ENCODE measurements around the gene PRSS21. TPM values are rescaled to one million over a fixed set of nuclear protein-coding genes. Genes with fewer than 3 reads are reported as not detected.

The PRSS21 gene, protein sequence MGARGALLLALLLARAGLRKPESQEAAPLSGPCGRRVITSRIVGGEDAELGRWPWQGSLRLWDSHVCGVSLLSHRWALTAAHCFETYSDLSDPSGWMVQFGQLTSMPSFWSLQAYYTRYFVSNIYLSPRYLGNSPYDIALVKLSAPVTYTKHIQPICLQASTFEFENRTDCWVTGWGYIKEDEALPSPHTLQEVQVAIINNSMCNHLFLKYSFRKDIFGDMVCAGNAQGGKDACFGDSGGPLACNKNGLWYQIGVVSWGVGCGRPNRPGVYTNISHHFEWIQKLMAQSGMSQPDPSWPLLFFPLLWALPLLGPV
- total RNA-seq (2014; rRNA removed; shearing (Covaris generic); ENCODE audit: low replicate concordance): not detected in 2 replicates

DNA sequence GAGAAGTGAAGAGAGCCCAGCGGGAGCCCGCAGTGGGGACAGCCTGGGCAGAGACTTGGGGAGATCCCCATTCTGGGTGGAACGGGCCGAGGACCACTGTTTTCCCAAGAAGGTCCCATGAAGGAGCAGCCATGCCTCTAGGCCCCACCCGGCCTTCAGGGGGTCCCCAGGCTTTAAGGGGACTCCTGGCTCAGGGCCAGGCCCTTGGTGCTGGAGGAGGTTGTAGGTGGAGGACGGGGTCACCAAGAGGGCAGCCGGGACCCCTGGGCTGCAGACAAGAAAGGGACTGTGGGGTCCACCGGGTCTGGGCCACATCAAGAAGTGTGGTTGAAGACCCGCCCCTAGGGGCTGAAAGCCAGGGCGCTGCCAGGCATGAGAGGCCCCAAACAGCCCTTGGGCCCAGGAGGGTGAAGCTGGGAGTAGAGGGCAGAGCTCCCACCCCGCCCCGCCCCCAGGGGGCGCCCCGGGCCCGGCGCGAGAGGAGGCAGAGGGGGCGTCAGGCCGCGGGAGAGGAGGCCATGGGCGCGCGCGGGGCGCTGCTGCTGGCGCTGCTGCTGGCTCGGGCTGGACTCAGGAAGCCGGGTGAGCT lies at the start of gene PRSS21:
Gene PRSS21 (plus strand): TSS at position 487 of the 589 bp plus-strand sequence. CDS start 32 bp downstream, at position 519.
- no peak for DNase-seq (ENCODE audit: low read depth)
- in situ Hi-C loops (cut with HindIII; ENCODE audit: low pct_unique_long_range_greater_than_20kb, low sequenced_read_pairs): no loop called here

DNA sequence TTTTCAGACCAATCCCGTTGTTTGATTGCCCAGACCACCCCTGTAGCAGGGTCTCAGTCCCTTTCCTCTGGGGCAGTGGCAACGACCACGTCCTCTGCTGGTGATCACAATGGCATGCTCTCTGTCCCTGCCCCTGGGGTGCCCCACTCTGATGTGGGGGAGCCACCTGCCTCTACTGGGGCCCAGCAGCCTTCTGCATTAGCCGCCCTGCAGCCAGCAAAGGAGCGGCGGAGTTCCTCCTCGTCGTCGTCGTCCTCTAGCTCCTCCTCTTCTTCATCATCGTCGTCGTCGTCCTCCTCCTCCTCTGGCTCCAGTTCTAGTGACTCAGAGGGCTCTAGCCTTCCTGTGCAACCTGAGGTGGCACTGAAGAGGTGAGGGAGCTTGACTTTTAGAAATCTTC lies 49.1 kb upstream of the PRSS21 start:
- no peak for DNase-seq (ENCODE audit: low read depth)
- in situ Hi-C loops (cut with HindIII; ENCODE audit: low pct_unique_long_range_greater_than_20kb, low sequenced_read_pairs): no loop called here

DNA sequence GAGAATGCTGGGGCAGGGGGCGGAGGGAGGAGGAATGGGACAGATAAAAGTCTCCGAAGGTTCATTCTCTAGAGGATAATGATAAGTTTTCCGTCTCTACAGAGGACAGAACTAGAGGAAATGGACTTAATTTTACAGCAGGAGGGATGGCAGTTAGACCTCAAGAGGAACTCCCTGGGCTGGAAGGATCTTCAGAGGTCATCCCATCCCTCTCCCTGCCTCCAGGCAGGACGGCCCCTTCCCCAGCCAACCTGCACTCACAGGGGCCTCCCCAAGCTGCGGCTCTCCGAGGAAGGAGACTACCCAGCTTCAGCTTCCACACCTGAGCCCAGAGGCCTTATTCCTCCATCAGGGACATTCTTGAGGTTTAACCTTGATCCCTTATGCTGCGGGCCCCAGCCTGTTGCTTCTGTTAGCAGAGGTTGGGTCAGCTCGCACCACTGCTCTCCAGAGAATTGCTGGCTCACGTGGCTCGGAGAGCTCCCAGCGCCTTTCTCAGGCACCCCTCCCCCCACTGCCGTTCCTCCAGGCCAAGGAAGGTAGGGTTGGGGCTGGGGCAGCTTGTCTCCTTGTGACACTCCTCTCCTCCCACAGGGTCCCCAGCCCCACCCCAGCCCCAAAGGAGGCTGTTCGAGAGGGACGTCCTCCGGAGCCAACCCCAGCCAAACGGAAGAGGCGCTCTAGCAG lies 48.5 kb upstream of the PRSS21 start:
- in situ Hi-C loops (cut with HindIII; ENCODE audit: low pct_unique_long_range_greater_than_20kb, low sequenced_read_pairs): no loop called here
- DNase-seq (ENCODE audit: low read depth): no peak

DNA sequence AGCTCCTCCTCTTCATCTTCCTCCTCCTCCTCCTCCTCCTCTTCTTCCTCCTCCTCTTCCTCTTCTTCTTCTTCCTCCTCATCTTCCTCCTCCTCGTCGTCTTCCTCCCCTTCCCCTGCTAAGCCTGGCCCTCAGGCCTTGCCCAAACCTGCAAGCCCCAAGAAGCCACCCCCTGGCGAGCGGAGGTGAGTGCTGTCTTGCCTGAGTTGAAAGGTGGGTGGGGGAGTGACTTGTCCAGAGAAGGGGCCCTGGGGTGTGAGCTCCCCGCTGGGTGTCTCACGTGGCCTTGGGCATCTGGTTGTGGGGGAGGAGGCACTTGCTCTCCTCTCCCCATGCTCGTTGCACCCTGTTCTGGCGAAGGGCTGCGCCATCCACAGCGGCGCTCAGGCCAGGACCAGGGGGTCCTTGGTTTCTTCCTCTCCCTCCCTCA lies 47.9 kb upstream of the PRSS21 start:
- in situ Hi-C loops (cut with HindIII; ENCODE audit: low pct_unique_long_range_greater_than_20kb, low sequenced_read_pairs): no loop called here
- no peak for DNase-seq (ENCODE audit: low read depth)

DNA sequence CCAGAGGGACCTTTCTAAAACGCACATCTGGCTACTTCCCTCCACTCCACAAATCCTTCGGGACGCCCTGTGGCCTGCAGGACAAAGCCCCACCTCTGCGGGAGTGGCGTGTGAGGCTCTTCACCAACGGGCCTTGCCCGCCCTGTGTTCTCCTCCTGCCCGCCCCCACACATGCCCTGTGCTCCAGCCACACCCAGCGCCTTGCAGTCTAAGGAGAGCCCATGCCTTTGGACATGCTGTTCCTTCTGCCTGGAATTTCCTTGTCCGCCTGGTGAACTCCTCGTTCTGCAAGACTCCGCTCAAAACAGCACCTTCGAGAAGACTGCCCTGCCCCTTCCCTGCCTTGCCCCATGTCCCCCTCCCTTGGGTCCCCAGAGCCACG lies 47.4 kb upstream of the PRSS21 start:
- no peak for DNase-seq (ENCODE audit: low read depth)
- in situ Hi-C loops (cut with HindIII; ENCODE audit: low pct_unique_long_range_greater_than_20kb, low sequenced_read_pairs): no loop called here

DNA sequence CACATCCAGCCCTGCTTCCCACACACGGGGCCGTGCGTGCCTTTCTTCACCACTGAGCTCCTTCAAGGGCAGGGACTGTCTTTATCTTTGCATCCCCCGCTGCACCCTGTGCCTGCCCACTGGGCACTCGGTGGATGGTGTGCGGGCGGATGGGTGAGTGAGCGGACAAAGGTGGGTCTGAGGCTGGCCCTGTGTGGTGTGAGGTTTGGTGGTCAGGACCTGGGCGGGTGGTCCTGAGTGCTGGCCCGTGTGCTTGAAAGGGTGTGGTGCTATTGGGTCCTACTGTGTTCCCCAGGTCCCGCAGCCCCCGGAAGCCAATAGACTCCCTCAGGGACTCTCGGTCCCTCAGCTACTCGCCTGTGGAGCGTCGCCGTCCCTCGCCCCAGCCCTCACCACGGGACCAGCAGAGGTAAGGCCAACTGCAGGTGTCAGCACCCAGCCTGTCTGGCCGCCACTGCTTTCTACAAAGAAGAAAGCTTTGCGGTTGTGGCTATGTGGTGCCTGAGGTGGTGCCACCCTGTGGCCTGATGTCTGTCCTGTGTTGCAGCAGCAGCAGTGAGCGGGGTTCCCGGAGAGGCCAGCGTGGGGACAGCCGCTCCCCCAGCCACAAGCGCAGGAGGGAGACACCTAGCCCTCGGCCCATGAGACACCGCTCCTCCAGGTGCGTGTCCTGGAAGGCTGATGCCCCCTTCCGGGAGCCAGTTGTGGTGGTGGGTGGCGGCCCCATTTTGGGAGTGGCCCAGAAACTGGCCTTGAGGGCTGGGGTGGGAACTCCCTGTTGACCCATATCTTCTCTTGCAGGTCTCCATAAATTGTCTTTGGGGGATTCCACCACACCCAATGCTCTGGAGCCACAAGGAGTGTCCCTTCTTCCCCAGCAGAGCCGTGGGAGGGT lies 46.7 kb upstream of the PRSS21 start:
- in situ Hi-C loops (cut with HindIII; ENCODE audit: low pct_unique_long_range_greater_than_20kb, low sequenced_read_pairs): no loop called here
- DNase-seq (ENCODE audit: low read depth): peak; percentile 32

DNA sequence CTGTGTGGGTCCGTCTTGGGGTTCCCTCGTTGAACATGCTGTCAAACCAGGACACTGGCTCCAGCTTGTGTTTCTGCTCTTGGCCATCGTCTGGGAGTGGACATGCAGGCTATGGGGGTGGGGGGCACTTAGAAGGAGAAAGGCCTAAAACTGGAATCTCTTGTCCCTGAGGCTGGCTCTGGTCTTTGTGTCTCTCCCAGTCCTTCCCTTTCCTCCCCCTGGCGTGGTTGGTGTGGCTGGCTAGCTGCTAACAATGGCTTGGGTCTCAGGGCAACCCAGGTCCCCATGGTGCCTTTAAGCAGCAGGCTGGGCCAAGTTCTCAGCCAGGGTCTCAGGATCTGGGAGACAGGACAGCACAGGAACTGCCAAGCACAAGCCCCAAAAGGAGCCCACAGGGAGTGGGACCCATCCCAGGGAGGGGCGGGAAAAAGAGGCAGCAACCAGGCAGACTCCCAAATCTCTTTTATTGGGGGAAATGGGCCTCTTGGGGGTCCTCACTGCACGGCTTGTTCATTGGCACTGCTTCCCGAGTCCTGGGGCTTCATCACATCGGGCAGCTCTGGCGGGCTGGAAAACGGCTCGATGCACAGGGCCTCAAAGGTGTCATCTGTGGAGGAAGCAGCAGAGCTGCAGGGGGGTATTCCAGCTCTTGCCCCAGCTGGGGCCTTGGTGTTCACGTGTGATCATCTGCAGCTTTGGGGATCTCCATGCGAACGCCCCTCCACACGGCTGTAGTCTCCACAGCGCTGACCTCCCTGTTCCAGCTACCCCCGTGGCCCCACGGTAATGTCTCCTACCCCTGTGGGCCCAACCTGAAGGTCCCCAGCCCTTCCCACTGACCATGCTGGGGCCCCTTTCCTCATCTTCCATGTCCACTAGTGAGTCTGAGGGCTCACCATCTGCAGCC lies 45.3 kb upstream of the PRSS21 start:
- no peak for DNase-seq (ENCODE audit: low read depth)
- in situ Hi-C loops (cut with HindIII; ENCODE audit: low pct_unique_long_range_greater_than_20kb, low sequenced_read_pairs): no loop called here

DNA sequence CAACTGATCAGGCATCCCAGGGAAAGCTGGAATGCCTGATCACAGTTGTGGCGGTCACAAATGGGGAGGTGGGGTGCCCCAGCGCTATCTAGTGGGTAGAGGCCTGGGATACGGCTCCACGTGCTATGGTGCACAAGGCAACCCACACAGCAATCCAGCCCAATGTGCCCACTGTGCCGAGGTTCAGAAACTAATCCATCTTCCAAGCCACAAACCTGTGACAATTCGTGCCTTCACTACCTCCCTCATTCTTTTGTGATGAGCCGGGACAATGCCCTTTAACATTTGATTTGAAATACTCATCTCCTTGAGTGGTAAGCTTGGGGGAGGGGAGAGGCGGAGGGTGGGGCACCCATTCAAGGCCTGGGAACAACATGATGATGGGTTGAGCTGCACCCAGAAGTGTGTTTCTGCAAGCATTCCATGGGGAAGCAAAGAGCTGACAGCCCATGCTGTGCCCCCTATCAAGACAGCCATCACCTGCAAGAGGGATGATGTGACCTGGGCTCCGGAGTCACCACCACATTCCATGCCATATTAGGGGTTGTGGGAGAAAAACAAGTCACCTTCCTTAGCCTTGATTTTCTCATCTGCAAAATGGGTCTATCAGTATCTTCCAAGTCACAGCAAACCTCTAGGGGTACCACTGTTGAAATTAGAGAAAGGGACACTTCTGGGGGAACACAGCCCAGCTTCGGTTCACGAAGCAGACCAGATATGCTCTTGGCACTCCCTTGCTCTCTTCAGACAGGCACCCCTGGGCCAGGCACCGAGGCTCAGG lies 43.7 kb upstream of the PRSS21 start:
- DNase-seq (ENCODE audit: low read depth): peak; percentile 38
- in situ Hi-C loops (cut with HindIII; ENCODE audit: low pct_unique_long_range_greater_than_20kb, low sequenced_read_pairs): no loop called here

DNA sequence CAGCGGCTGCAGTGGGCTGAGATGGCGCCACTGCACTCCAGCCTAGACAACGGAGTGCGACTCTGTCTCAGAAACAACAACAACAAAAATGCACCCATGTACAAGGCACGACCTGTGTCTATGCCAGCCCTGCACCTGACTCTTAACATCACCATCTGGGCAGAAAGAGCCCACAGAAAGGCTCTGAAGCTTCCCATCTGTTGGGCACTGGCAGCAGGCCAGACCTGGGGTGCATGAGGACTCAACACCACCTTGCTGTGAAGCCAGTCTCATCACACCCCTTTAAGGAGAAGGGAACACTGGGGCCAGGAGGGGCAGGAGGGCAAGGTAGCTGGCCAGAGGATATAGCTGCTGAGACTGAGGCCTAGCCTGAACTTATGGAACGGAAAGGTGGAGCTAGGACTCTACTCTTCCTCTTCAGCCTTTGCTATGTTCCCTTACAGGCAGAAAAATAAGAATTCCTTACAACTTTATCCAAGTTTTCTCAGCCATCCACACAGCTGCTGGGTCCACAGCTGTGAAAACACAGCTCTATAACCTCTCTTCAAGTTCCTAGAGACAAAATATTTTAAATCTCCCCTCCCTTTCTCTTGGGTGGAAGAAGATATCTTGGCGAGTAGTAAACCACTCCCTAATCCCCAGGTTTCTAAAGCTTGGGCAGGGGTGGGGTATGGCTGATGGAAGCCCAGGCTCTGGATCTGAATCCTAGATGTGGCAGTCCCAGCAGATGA lies 42.7 kb upstream of the PRSS21 start:
- DNase-seq (ENCODE audit: low read depth): no peak
- in situ Hi-C loops (cut with HindIII; ENCODE audit: low pct_unique_long_range_greater_than_20kb, low sequenced_read_pairs): no loop called here

DNA sequence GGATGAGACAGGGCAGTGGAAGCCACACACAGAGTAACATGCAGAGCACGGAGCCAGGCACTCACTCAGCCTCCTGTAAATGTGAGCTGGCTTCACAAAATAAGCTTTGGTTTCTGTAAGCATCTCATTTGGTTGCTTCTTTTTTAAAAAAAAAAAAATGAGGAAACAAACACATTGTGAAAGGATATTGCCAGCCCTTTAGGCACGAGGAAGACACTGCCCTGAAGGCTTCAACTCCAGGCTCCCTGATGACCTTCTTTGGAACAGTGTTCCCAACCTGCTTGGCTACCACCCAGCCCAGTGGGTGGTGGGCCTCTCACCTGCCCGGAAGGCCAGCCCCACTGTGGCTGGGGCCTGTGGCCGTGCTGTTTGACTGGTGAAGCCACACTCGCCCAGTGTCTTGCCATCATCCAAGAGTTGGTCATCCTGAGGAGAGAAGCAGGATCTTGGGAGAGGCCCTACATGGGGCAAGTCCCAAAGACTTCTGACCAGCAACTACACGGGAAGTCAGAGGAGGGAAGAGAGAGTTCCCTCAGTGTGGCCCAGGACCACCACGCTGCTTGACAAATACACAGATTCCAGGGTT lies 41.8 kb upstream of the PRSS21 start:
- in situ Hi-C loops (cut with HindIII; ENCODE audit: low pct_unique_long_range_greater_than_20kb, low sequenced_read_pairs): no loop called here
- no peak for DNase-seq (ENCODE audit: low read depth)

DNA sequence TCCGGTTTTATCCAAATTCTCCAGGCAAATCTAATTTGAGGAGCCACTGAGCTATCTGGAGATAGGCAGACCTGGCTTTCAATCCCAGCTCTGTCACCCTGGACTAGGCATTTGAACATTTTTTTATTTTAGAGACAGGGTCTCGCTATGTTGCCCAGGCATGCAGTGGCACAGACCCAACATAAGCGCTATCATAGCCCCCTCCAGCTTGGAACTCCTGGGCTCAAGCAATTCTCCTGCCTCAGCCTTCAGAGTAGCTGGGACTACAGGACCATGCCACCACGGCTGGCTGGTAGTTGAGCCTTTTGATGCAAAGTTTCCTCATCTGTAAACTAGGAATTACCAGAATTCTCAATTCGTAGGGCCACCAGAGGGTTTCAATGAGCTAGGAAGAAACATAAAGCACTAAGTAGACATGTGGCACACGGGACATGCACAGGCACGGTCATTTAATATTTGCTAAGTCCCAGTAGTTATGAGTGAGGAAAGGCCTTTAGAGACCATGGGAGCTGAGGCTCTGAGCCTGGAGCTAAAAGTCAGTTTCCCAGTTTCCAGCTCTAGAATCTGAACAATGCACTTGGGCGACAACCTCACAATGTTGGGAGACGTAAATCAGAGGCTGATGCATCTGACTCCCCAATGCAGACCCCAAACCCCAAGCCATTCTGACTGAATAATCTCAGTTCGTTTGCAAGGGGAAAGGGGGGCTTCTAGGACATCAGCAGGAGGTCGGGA lies 41.1 kb upstream of the PRSS21 start:
- in situ Hi-C loops (cut with HindIII; ENCODE audit: low pct_unique_long_range_greater_than_20kb, low sequenced_read_pairs): no loop called here
- no peak for DNase-seq (ENCODE audit: low read depth)

DNA sequence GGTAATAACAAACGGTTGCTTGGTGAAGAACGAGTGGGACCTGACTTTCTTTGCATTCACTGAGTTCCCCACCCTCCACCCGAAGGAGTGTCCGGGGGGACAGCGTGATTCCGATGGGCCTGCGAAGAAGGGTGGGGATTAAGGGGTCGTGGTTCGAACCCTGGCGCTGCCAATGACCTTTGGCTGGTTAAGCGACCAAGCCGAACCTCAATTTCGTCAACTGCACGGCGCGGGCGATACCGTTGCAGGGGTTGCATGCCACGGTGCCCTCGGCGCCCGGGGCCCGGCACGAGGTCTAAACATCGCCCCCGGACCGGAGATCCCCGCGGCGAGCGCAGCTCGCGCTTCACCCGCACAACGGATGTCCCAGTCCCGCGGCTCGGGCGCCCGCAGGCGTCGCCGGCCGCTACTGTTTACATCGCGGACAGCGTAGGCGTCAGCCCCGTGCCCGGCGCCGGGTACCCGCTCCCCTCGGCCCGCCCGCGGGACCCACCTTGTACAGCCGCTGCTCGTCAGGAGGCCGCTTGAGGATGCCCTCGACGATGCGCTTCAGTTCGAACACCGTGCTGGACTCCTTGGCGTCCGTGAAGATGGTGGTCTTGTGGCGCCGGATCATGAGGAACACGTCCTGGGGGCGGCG lies 40.4 kb upstream of the PRSS21 start:
- in situ Hi-C loops (cut with HindIII; ENCODE audit: low pct_unique_long_range_greater_than_20kb, low sequenced_read_pairs): no loop called here
- no peak for DNase-seq (ENCODE audit: low read depth)

DNA sequence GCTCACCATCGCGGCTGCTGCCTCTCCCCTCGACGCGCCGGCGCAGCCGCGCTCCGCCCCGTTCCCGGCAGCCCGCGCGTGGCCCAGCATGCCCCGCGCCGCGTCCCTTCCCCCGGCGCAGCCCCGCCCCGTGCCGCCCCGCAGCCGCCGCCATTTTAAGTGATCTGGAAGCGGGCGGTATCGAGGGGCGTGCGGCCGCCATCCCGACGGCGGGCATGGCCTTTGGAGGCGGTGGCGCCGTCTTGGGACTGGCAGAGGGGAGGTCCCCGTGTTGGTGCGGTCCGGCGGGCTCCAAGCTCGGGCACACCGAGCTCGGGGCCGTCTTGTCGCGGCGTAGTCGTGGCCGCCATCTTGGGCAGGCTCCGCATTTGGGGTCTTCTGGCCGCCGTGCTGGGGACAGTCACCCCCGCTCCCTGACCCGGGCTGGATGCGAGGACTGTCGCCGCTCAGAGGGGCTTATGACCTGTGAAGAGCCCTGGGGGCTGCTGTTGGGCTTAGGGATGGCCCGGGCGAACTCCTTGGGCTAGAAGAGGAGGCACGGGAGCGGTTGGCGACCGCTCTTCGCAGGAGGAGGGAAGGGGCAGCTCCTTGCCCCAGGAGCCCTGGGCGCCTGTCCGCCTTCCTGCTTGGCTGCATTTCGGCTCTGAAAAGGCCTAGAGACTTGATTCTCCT lies 39.7 kb upstream of the PRSS21 start, which contains the start of gene ELOB:
Gene ELOB (minus strand): TSS at position 50 of the 672 bp plus-strand sequence. CDS start 41 bp downstream, at position 9.
- in situ Hi-C loops (cut with HindIII; ENCODE audit: low pct_unique_long_range_greater_than_20kb, low sequenced_read_pairs): no loop called here
- peak; percentile 77 for DNase-seq (ENCODE audit: low read depth)

DNA sequence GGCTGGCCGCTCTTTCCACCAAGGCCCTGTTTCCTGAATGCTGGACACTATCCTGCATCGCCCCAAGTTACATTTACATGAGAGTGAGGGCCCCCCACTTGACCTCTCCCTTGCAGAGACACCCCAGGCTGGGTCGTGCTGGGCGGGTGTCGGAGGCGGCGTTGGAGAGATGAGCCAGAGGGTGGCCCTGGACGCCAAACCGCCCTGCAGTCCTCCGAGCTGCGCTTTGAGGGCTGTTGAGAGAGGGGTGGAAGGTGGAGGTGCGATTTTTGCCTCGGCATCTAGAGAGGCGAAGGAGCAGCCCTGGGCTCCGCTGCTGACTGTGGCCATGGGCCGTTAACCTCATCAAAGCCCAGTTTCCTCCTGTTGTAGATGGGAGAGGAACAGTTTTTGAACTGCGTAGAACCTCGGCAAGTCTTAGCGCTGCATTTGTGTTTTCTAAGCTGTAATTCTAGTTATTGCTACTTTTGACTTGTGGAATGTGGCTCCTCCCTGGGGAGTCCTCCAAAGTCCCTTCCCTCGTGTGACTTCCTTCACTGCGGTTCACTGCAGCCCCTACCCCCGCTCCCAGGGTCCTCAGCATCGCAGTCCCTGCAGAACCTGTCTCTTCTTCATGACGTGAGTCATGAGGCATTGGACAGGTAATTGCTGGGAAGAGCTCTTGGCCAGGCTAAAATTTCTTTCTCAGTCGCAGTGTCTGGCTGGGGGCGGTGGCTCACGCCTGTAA lies 39.0 kb upstream of the PRSS21 start:
- DNase-seq (ENCODE audit: low read depth): peak; percentile 48
- in situ Hi-C loops (cut with HindIII; ENCODE audit: low pct_unique_long_range_greater_than_20kb, low sequenced_read_pairs): no loop called here
